HepG2 (cell line): ENCODE data around the gene NECTIN3.

Source experiments
- ATF6 ChIP-seq: sonication (generic); formaldehyde crosslinking; conservative IDR thresholded peaks from 2 replicates; pipeline ENCODE4 v1.4.0; 2020; ENCODE audit warnings: missing genetic modification reagents
- CTCF ChIP-seq: sonication (generic); formaldehyde crosslinking; IDR thresholded peaks from 2 replicates; pipeline ENCODE4 v1.5.0; 2020; ENCODE audit warnings: mild to moderate bottlenecking, missing genetic modification reagents, moderate library complexity
- EZH2 ChIP-seq: conservative IDR thresholded peaks from 2 replicates; pipeline ENCODE4 v1.6.1; 2012; ENCODE audit warnings: mild to moderate bottlenecking, low read depth, low read length, moderate library complexity
- IKZF1 ChIP-seq: fragments of 450-650 bp; IDR thresholded peaks from 2 replicates; pipeline ENCODE4 v1.7.1; 2016
- JUN ChIP-seq: sonication (generic); formaldehyde crosslinking; IDR thresholded peaks from 2 replicates; pipeline ENCODE4 v1.4.0; 2020; ENCODE audit warnings: mild to moderate bottlenecking, missing genetic modification reagents
- KLF16 ChIP-seq, 2 experiments: sonication (generic) in 1 of 2; formaldehyde crosslinking in 1 of 2; IDR thresholded peaks; 2 replicates each; pipeline versions ENCODE4 v1.6.1 to v1.8.0; 2016 to 2023; ENCODE audit warnings: missing genetic modification reagents in 2 of 2, missing compliant biosample characterization in 1 of 2
- PCBP1 ChIP-seq: fragments of 200-400 bp; formaldehyde crosslinking; IDR thresholded peaks from 2 replicates; pipeline ENCODE4 v1.6.1; 2017; ENCODE audit warnings: mild to moderate bottlenecking, low read depth, low read length, borderline replicate concordance
- POLR2AphosphoS5 ChIP-seq: IDR thresholded peaks from 2 replicates; pipeline ENCODE4 v1.6.1; 2012; ENCODE audit warnings: low read depth, low read length
- STAT5B ChIP-seq: sonication (generic); formaldehyde crosslinking; IDR thresholded peaks from 2 replicates; pipeline ENCODE4 v1.4.0; 2020; ENCODE audit warnings: missing genetic modification reagents
- TGIF2 ChIP-seq: IDR thresholded peaks from 2 replicates; pipeline ENCODE4 v1.6.1; 2016; ENCODE audit warnings: control low read depth, missing compliant biosample characterization
- ZNF792 ChIP-seq: IDR thresholded peaks from 2 replicates; pipeline ENCODE4 v1.6.1; 2016

GRCh38 chr3:111151438-111151837 is 79.8 kb downstream of the NECTIN3 start:
- no peak for TF ChIP-seq CTCF
- no peak for TF ChIP-seq IKZF1
- no peak for TF ChIP-seq EZH2
- TF ChIP-seq POLR2AphosphoS5: no peak
- TF ChIP-seq ATF6 (CRISPR knock-in tag): no peak
- TF ChIP-seq TGIF2 (CRISPR knock-in tag): no peak
- no peak for TF ChIP-seq JUN (CRISPR knock-in tag)
- TF ChIP-seq KLF16 (CRISPR knock-in tag; IDR thresholded peaks at IDR 0.05): no peak
- TF ChIP-seq ZNF792: no peak
- TF ChIP-seq STAT5B: no peak
- no peak for TF ChIP-seq PCBP1
